GM19467 (cell line): ENCODE measurements around the gene RRP8.

Experiments
- ATAC-seq: cut with Tn5 transposase; IDR thresholded peaks from one replicate; pipeline ENCODE4 v1.9.1; 2021; ENCODE audit warnings: mild to moderate bottlenecking, moderate library complexity; ENCODE audit not compliant: unreplicated experiment

Gene RRP8

DNA sequence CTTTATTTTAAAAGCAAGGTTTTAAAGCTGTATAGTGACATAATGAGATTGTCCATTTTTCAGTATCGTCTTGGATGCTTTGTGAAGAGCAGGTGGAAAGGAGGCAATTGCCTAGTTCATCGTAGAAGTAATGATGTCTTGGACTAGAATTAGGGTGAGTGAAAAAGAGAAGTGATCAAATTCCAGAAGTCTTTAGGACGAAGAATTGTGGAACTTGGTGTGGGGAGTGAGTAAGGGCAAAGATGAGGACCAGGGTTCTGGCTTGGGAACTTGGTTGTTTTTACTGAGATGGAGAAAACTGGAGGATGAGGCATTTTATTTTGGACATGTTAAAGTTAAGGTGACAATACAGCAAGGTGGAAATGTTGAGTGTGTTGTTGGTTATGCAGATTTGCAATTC is 1.4 kb upstream of the RRP8 start:
- no peak for ATAC-seq

DNA sequence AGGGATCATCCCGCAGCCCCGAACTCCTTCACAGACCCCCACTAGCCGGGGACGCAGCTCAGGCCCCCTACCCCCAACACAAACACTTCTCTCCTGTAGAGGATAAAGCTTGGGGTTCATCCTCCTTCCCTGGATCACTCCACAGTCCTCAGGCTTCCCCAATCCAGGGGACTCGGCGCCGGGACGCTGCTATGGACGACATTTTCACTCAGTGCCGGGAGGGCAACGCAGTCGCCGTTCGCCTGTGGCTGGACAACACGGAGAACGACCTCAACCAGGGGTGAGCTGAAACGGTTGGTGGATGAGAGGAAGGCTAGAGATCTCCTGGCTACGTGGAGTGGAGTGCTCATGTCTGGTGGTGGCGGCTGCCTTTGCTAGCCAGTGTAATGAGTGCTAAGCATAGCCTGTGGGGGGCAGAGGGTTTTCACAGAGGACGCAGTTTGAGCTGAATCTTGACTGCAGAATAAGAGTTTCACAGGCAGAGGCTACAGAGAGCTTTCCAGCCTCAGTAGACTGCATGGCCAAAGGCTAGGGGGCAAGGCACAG is 738 bp upstream of the RRP8 start:
- ATAC-seq = peak; percentile 21

DNA sequence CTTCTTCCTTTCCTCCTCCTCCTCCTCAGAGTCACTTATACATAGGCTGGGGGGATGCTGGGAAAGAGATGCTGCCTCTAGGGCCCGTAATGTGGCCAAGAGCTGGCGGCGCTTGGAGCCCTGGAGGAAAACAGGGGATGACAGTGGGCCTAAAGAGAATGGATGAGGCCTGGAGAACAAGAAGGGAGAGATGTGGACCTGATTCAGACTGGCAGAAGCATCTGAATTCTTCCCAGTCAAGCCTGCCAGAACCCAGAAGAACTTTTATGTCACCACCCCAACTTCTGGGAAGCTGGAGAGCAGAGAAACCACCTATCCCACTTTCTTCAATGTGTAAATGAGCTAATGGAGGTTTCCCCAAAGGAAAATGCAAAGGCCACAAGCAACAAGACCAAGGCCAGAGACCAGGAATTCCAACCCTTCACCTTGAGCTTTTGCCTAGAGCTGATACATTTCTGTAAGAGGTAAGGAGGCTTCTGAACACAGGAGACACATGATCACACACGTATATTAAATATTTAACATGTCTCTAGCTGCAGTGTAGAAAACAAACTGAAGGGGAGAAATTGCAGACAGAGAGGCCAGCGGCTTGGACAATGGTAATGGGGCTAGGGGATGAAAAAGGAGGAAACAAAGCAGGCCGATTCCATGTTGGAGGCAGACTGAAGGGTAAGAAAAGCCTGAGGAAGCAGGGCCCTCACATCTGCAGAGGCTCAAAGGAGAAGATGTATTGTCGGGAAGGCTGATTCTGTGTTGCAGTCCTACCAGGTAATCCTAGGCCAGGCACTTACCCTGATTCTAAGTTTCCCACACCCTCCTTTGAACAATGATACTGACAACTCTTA is 1.1 kb downstream of the RRP8 start:
- ATAC-seq = no peak

DNA sequence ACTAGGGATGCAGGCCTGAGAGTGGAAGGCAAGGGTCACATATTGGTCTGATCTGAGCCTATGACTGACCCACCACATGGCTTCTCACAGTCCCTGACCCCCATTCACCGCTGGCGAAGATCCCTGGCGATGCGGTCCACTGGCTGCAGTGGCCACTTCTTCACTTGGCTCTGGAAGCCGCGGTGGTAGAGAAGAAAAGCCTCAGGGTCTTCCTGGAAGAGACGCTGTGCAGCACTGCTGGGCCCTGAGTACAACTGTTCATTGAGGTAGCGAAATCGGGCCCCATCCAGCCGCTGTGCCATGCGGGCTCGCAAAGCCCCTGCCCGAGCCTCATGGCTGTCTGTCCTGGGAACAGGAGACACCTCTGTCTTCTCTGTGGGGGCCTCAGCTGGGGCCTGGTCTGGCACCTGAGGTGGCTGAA is 2.4 kb downstream of the RRP8 start:
- no peak for ATAC-seq

DNA sequence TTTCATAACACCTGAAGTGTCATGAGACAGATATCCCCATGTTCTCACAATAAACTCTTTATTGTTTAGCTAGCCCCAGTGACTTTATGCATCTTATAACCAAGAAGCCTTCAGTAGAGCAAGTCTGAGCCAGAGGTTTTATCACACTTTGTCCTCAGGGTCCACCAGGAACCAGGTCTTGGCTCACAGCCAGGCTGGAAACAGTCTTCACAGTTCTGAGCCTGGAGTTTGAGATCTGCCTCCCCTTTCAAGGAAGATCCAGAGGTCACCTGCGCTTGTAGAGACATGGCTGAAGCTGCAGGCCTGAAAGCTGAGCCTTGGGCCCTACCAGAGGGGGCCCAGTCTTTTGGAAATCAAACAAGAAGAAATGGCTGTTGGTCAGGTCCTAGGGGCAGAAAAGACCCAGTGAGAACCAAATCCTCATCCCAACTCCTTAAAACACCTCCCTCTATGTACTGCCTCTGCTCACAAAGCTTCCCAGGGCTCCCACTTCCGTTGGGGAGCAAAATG is 3.5 kb downstream of the RRP8 start:
- no peak for ATAC-seq

DNA sequence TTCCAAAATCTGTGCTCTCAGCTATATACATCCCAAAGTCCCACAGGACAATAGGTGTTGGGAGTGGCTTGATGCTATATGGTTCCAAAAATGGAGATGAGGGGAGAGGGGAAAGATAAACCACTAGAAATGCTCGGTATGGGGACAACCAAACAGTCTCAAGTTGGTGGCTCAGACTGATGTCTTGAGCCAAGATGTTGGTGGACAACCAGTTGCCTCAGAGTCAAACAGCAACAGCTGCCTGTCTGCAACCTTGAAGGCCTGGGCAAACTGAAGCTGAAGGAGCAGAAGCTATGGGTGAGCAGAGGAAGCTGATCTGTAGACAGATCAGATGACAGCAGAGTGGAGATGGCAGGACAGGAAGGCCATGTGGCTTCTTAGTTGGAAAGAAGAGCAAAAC is 4.0 kb downstream of the RRP8 start:
- ATAC-seq = no peak

DNA sequence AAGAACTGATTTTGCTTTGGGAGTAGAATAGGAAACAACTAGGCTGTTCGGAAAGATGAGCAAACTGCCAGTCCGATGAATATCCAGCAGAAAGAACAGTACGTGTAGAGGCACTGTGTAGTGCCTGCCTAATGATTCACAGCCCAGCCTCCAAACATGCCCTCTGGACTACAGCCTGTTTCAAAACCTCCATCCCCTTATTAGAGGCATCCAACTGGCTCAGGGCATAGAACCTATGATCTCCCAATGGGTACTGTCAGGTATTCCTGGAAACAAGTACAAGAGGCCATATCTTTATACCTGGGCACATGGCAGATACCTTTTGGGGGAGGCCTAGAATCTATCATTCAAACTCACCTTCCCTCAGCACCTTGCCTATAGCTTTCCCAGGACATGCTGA is 4.9 kb downstream of the RRP8 start:
- ATAC-seq = no peak

DNA sequence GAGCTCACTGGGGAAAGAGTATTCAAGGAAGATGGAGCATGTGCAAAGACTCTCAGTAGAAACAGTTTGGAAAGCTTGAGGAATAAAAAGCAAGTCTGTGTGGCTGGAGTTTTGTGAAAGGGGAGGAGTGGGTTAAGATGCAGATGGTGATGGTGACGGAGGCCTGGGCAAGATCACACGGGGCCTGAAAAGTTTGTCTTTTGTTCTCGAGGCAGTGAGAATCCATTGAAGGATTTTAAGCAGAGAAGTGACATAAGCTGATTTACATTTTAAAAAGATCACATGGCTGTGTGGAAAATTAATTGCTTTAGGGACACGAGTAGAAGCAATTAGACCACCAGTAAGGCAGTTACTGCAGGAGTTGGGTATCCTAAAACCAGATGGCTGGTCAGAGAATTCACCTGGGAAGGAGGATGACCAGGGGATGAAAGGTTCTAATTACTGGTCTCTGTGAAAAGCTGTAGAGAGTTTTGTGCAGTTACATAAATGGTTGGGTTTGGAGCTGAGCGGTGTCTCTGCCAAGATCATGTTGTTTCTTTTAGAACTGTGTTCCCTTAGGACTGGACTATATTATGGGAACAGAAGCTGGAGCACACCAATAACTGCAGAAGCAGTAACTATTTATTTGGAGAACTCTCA is 7.1 kb downstream of the RRP8 start:
- ATAC-seq = no peak

DNA sequence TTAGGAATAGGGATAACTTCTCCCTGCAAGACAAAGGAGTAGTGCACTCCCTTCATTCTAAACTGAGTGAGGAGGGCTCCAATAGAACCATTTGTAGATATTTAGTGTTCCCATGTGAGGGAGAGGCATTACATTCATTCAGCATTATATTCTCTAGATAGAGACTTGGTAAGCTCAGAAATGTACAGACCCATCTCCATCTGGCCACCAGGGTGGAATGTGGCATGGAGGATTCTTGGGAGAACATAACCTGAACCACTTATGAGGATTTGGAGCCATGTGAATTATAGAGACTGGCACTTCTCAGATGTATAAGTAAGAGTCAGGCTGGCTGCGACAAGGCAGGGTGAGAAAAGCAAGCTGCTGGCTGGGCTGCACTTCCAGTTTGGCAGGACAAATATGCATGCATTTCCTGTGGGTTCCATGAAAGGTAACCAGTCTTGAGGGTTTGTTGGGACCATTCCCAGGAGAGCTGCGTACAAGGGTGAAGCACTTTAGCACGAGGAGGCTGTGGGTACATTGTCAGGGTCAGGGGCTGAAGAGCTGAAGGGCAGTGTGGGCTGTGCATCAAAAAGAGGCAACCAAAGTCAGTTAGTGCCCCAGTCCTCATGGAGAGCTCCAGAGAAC is 9.2 kb downstream of the RRP8 start:
- no peak for ATAC-seq

DNA sequence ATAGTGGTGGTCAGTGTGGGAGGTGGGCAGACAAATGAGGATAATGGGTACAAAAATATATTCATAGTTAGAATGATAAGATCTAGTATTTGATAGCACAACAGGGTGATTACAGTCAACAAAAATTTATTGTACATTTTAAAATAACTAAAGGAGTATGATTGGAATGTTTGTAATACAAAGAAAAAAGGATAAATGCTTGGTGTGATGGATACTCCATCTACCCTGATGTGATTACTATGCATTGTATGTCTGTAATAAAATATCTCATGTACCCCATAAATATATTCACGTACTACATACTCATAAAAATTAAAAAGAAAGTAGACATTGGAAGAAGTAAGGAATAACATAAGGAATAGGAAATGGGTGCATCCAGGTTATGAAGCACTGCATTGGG is 15.4 kb downstream of the RRP8 start:
- ATAC-seq = no peak

DNA sequence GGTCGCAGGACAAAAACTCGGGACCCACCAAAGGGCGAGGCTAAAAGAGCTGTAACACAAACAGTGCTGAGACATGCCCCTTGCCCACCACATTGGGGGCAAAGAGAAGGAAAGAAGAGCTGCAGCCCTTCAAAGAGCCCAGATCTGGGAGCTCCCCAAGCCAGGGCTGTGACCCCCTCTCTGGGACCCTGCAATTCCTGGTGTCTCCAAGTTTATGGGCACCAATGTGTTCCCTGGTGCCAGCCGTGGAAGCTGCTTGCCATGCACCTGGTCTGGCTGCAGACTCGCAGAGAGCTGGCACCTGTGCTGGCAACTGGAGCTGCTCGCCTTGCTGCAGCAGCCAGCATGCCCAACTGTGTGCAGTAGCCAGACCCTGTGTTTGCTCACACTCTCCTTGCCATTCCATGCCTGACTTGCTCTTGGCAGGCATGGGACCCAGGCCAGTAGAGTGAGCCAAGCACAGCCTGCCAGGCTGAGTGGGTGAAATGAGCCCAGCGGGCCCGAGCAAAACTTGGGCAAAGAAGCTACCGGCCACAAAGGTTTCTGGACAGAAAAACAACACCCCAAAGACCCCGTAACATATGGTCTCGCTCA is 16.0 kb downstream of the RRP8 start:
- no peak for ATAC-seq

DNA sequence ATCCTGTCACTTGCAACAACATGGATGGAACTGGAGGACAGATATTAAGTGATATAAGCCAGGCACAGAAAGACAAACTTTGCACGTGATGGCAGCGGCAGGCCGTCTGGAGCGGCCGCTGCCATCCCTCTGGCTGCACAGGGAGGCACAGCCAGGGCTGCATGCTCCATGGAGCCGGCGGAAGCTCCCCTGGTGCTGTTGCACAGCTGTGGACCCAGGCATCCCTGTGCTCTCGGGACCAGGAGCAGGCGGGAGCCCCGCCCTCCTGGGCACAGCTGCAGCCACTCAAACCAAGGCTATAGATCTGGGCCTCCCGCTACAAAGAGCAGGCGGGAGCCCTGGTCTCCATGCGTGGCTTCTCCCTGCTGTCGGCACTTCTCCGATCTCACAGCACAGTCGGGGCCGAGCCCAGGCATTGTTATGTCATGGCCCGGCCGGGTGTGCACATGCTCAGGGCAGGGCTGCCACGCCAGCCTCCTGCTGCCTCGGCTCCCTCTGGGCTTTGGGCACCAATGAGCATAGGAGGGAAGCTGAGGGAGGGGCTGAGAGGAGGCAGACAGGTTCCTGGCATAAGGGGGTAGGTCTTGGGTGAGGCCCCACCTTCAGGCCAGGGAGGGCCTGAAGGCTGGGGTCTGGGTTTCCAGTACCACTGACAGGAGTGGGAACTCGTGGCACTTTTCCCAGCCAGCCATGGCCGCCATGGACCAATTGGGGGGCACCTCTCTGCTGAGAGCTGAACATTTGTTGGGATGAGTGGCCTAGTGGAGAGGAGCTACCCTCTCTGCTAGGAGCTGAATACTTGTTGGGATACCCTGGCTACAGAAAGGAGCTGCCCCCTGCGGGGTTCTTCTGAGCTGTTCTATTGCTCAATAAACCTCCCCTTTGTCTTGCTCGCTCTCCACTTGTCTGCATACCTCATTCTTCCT is 16.7 kb downstream of the RRP8 start:
- no peak for ATAC-seq

DNA sequence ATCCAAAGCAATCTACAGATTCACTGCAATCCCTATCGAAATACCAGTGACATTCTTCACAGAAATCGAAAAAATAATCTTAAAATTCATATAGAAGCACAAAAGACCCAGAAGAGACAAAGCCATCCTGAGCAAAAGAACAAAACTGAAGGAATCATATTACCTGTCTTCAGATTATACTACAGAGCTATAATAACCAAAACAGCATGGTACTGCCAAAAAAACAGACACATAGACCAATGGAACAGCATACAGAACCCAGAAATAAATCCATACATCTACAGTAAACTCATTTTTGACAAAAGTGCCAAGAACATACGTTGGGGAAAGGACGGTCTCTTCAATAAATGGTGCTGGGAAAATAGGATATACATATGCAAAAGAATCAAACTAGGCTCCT is 18.9 kb downstream of the RRP8 start:
- ATAC-seq = no peak

DNA sequence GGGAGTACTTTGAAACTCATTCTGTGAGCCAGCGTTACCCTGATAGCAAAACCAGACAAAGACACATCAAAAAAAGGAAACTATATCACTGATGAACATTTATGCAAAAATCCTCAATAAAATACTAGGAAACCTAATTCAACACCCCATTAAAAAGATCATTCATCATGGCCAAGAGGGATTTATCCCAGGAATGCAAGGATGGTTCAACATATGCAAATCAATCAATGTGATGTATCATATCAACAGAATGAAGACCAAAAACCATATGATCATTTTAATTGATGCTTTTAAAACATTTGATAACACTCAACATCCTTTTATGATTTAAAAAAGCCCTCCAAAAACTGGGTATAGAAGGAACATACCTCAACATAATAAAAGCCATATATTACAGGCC is 19.8 kb downstream of the RRP8 start:
- ATAC-seq = no peak

DNA sequence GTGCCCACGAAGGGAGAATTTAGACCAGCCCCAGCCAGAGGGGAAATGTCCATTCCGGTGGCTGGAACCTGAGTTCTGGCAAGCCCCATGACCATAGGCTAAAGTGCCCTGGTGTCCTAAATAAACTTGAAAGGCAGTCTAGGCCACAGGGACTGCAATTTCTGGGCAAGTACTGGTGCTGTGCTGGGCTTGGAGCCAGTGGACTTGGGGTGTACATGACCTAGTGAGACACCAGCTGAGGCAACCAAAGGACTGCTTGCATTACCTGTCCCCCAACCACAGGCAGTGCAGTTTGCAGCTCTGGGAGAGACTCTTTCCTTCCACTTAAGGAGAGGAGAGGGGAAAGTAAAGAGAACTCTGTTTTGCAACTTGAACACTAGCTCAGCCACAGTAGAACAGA is 23.7 kb downstream of the RRP8 start:
- ATAC-seq = no peak

DNA sequence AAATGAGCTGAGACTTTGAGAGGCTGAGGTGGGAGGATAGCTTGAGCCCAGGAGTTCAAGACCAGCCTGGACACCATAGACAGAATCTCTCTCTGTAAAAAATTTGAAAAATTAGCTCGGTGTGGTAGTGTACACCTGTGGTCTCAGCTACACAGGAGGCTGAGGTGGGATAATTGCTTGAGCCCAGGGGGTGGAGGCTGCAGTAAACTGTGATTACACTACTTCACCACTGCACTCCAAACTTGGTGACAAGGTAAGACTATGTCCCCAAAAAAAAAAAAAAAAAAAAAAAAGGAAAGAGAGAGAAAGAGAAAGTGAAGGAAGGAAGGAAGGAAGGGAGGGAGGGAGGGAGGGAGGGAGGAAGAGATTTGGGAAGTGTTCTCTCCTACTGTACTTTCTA is 25.3 kb downstream of the RRP8 start:
- ATAC-seq = no peak

DNA sequence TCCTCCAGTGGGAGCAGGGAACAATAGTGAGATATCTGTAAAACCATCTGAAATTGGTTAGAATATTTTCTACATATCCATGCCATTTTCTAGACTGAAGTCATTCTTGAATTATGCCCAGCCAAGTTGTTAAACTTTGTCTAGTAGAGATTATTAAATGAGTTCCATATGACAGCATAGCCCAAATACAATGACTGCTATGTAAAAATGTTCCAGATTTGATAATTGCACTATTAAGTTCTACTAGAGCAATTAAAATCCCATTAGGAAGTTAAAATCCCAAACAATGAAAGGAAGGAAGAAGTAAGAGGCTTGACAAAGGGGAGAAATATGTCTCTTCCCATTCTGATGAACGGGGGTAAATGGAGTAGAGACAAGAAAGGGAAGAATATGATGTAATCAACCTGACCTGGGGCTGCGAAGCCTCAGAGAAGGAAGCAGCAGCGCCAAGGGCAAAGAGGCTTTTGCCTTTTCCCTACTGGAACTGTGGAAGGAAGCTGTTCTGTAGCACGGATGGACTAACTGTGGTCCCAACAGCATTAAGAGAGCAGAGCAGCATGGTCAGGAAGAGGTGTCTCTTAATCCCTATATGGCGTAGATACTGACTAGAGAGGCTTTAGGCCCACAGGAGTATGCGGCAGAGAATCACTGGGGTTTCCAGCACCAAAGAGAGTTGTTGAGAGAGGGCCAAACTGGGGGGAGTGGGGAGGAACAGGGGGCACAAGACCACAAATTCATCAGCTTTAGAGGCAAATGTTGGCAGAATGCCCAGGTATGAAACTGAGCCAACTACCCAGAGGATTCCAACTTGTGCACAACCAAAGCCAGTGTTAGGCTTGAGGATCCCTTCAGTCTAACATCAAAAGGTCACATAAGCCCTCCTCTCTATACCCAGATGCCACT is 26.7 kb downstream of the RRP8 start:
- no peak for ATAC-seq

DNA sequence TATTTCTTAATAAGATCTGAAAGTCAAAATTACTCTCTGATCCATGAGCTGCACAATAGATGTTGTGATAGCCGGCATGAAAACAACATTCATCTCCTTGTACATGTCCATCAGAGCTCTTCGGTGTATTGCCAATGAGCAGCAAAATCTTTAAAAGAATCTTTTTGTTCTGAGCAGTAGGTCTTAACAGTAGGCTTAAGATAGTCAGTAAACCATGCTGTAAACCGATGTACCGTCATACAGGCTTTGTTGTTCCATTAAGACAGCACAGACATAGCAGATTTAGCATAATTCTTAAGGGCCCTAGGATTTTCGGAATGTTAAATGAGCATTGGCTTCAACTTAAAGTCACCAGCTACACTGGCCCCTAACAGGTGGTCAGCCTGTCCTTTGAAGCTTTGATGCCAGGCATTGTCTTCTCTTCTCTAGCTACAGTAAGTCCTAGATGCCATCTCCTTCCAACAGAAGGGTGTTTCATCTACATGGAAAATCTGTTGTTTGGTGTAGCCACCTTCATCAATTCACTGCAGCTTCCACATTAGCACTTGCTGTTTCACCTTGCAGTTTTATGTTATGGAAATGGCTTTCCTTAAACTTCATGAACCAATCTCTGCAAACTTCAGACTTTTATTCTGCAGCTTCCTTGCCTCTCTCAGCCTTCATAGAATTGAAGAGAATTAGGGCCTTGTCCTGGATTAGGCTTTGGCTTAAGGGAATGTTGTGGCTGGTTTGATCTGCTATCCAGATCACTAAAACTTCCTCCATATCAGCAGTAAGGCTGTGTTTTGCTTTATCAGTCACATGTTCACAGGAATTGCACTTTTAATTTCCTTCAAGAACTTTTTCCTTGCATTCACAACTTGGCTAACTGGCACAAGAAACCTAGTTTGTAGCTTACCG is 28.4 kb downstream of the RRP8 start:
- ATAC-seq = no peak
